Endometrial microvascular endothelial cells (primary cell): ENCODE data around the gene BLOC1S5. TPM values are rescaled to one million over a fixed set of nuclear protein-coding genes. Genes with fewer than 3 reads are reported as not detected.
"Not testable (repeated sequence)": the region's sequence is repeated elsewhere in the genome, so short reads cannot be mapped to it uniquely, and the experiment has no call there.

Experiments
- in situ Hi-C: cut with HindIII; loops from 2 replicates; pipeline ENCODE4 v1.10.0; 2017; ENCODE audit warnings: low sequenced_read_pairs, low pct_unique_long_range_greater_than_20kb; ENCODE audit errors: inconsistent ontology term
- total RNA-seq: library from RNA; depleted of rRNA; stranded (reverse); fragments of >200 nt; gene quantifications from one replicate; pipeline ENCODE4 v1.2.3, GENCODE V29; 2015; ENCODE audit errors: inconsistent ontology term

The BLOC1S5 gene
- total RNA-seq, 1 donor from 2014 or later, result 9.9 TPM

DNA sequence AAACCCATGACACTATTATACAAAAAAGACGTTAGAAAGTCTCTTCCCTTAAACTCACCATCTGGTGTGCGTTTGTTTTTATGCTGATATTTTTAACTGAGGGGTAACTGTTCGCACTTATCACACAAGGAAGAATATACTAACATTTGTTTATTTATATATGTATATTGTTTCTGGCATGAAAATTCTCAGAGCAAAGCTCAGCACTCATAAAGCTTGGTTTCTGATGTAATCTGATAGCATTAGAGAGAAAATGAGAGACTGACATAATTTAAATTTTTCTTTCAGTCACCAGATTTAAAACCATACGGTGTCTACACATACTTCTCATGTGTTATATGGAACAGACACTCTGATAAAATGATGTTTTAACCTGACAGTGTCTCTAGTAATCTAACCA is 6.9 kb downstream of the BLOC1S5 start:
- in situ Hi-C loops, result no loop called here

DNA sequence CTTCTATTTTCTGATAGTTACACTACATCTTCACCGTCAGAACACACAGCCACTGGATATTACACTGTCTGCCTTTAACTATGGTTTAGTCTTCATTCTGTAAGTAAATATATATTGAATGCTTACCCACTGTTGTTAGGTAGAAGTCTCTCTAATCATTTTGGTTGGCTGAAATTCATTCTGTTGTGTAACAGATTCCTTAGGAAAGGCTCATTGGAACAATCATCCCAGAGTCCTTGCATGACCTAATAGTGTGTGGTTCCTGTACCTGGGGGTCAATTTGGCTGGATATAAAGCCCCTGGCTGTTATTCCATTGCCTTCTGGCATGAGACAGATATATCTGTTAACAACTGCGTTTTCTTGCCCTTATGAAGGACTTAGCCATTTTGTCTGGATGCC is 9.9 kb downstream of the BLOC1S5 start:
- in situ Hi-C loops, result no loop called here

DNA sequence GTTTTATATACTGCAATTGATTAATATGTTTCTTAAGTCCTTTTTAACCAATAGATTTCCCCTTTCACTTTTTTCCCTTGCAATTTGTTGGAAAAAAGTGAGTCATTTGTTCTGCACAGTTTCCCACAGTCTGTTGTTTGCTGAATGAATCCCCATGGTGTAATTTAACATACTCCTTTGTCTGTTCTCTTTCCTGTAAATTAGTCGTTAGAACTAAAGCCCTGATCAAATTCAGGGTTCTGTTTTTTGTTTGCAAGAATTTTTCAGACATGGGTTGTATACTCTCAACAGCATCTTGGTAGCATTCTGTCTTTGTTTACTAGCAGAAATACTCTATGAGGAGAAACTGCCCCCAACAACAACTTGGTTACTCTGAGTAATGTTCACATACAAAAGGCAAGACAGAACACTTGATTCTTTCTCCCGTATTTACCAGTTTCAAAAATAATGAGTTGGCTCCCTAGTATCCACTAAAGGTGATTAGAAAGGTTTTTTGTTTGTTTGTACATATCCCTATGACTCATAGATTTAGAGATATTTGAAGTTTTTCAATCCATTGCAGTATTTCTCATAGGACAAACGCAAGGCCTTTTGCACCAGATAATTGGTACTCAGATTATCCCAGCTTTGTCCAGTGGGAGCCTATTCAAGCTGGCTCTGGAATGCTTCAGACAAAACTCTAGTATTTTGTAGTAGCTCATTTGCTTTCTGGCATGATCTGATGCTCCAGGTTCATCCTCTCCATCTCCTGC is 16.5 kb downstream of the BLOC1S5 start:
- in situ Hi-C loops, result no loop called here

DNA sequence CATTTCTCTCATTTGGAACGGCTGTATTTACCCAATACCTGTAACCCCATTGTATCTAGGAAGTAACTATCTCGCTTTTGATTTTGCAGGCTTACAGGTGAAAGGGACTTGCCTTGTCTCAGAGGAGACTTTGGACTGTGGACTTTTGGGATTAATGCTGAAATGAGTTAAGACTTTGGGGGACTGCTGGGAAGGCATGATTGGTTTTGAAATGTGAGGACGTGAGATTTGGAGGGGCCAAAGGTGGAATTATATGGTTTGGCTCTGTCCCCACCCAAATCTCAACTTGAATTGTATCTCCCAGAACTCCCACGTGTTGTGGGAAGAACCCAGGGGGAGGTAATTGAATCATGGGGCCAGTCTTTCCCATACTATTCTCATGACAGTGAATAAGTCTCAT is 18.4 kb downstream of the BLOC1S5 start:
- in situ Hi-C loops, result not testable (repeated sequence)

DNA sequence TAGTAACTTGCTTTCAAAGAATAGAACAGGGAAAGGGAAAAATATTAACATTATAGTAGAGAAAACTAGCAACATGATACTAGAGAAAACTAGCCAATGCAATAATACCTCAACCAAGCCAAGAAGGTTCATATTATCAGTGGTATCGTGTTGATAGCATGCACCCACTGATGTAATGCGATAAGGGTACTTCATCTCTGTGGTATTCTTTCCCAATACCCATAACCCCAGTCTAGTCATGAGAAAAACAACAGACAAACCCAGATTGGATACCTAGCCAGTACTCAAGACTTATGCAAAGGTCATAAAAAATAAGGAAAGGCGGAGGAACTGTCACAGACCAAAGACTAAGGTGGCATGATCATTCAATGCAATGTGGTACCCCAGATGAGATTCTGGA is 21.0 kb downstream of the BLOC1S5 start:
- in situ Hi-C loops, result no loop called here

DNA sequence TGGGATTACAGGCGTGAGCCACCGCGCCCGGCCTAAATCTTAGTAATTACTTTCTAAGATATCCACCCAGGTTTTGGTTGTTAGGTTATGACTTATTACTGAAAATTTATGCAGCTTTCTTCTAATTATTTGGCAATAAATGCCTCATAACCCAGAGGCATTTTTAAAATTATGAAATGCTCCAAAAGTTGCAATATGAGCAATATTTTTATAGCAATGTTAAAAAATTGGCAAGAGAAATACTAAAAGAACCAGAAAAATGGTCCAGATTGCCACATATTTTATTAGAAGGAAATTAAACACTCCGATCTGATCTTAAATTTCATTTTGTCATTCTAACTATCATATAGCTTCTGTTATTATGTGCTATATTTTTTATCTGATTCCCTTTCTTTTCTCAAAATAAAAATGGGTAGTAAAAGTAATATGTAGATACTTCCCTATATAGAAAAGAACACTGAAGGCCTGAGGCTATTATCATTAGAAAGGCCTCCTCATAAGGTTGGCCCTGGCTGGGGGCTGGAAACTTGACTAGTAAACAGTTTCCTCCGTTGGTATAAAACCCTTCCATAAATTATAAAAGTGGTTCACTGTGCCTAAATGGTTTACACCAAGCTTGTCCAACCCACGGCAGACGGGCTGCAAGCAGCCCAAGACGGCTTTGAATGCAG is 22.1 kb downstream of the BLOC1S5 start:
- in situ Hi-C loops, result no loop called here

DNA sequence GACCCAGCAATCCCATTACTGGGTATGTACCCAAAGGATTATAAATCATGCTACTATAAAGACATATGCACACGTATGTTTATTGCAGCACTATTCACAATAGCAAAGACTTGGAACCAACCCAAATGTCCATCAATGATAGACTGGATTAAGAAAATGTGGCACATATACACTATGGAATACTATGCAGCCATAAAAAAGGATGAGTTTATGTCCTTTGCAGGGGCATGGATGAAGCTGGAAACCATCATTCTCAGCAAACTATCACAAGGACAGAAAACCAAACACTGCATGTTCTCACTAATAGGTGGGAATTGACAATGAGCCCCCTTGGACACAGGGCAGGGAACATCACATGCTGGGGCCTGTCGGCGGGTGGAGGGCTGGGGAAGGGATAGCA is 30.1 kb downstream of the BLOC1S5 start:
- in situ Hi-C loops, result not testable (repeated sequence)

DNA sequence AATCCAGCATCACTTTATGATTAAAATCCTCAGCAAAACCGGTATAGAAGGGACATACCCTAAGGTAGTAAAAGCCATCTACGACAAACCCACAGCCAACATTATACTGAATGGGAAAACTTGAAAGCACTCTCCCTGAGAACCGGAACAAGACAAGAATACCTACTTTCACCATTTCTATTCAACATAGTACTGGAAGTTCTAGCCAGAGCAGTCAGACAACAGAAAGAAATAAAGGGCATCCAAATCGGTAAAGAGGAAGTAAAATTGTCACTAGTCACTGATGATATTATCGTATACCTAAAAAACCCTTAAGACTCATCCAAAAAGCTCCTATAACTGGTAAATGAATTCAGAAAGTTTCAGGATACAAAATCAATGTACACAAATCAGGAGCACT is 33.3 kb downstream of the BLOC1S5 start:
- in situ Hi-C loops, result no loop called here

DNA sequence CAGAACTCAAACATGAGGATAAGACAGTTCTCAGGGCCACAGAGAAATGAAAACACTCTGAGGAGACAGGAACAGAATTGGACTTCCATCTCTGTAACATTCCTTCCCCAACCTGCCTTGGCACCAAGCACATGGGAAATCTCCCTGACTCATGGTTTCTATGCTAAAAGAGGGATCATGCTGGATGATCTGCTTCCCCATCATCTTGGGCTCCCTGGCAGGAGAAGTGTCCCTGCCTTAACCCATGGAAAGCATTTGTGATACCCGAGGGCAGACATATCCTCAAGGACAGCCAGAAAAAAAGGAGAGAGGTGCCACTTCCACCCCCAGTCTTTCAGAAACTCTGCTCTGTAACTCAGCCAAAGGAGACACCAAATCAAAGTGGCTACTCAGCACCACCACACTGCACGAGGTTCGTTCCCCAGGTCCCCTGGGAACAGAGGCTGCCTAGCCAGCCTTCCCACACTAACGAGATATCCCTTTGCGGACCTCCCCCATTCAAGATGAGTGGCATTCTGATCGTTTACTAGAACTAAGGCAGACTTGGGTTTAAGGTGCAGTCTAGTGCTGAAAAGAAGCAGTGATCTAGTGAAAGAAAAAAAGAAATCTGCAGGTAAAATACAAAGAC is 34.8 kb downstream of the BLOC1S5 start:
- in situ Hi-C loops, result no loop called here

DNA sequence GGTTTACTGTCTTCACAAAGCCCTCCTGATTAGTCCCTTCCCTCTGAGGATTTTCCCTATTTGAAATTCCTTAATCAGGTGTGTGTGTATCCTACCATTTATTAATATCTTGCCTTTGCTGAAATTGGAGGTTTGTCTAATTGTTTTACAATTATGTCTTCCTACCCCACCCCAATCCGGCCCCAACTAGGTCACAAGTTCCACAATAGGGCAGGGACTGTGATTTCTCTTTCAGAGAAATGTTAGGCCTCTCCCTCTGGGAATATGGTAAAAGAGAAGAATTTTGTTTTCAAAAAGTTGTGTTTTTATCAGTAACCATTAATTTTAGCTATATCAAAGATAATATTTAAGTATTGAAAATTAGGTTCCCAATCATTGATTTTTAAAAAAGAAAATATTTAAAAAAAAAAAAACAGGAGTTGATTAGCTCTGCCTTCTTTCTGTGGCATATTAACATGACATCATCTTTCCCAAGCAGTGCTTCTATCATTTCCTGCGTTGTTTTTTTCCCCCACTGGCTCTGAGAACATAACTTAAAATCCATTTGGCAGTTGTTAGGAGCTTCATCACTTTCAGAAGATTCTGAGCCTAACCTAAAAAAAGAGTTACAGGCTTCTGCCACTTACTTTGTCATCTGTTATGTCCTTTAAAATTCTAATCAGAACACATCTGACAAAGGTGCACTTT is 36.1 kb downstream of the BLOC1S5 start:
- in situ Hi-C loops, result no loop called here

DNA sequence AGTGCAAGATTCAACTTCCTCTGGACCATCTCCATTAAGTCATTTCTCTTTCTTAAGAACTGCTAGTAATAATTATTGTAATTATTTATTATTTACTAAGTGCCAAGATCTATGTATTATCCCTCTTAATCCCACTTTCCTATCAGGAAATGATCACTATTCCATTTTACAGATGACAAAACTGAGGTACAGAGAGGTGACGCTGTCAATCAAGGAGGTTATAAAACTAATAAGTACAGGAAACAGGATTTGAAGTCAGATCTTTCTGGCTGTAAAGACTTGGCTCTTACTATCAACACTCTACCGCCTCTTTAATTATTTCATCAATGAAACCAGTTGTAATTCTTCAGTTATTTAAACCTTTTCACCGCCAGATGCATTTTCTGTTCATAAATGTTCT is 37.4 kb downstream of the BLOC1S5 start:
- in situ Hi-C loops, result no loop called here

DNA sequence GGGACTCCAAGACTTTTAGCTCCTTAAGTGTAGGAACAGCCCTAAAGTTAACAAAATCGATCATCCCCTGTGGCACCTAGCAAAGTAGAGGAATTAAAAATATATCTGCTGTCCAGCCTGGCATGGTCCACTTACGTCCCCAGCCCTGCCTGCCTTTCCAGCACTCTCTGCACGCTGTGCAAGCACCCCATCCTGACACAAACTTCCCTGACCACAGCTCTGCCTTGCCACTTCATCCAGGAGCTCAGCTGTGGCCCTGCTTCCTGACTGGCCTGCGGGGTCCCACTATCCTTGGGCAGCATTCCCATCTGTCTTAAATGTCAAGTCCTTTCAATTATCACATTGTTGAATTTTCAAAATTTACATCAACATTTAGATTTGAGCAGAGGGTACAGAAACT is 39.0 kb downstream of the BLOC1S5 start:
- in situ Hi-C loops, result no loop called here

DNA sequence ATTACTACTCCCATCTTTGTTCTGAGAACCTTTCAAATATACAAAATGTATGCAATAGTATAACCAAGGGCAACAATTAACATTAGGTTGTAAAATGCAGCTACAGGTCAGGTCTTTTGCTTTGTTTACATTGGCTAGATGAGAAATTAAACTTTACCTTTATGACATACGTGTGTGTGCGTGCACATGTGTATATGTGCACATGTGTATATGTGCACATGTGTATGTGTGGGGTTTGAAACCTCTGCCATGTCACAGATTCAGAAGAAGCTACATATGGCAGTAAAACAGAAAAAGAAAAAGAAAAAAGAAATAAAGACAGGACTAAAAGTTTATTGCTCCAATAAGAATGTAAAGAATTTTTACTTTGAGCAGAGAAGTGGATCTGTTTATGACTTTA is 40.6 kb downstream of the BLOC1S5 start:
- in situ Hi-C loops, result no loop called here

DNA sequence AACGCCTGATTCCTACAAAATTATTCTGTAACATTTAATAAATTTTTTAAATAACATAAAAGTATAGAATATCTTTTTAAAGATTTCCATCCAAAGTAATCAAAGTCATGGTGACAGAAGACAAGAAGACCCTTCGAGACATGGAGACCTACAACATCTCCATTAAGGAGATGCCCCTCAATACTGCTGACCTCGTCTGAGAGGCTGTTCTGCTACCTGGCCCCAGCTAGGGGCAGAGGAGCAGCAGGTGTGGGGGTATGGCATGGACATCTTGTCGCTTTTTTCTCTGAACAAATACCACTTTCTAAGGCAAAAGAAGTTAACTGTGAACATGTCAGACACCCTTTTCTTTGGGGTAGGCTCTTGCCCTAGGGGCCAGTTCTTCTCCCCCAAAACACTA is 44.1 kb downstream of the BLOC1S5 start:
- in situ Hi-C loops, result no loop called here

DNA sequence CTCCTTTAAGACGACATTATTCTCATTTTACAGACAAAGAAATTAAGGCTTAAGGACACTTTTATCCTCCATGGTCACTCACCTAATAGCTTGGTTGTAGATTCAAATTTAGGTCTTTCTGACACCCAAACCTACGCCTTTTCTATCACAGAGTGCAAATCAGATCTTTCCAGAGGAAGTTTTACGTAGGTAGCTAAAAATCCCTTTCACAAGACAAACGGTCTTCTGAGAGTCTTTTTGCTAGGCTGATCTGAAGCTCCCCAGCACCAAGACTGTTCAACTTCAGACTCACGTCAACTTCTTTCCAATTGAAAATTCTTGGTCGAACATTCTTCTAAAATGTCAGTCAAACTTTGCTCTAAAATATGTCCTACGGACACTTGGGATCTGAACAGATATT is 46.5 kb downstream of the BLOC1S5 start:
- in situ Hi-C loops, result no loop called here

DNA sequence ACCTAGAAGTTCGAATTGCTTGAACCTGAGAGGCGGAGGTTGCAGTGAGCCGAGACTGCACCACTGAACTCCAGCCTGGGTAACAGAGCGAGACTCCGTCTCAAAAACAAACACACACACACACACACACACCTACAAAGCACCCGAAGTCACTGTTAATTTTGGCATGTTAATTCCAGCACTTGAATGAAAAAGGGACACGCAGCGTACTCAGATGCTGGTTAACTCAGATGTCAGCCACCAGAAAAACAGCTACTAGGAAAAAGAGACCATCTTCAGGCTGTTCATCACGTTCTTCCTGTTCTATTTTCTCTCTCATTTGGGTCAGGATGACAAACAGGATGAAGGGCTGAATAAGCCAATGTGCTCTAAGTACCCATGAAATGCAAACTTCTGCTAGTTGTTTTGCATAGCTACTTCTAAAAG is 46.9 kb downstream of the BLOC1S5 start:
- in situ Hi-C loops, result no loop called here

DNA sequence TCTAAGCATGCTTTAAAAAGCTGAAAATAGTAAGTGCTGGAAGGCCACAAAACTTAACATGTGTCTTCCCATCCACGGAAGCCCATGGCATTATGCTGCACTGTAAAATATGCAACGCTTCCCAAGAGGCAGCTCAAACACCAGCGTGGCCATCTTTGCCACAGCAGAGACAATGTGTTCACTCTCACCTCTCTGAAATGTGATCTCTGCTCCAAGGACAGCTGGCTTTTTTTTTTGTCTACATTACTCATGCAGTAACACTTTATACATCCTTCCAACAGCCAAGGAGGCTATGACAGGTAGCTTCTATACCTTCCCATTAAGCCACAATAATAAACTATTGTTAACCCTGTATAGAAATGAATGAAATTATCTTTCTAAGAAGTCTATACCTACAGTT is 49.2 kb downstream of the BLOC1S5 start:
- in situ Hi-C loops, result no loop called here

DNA sequence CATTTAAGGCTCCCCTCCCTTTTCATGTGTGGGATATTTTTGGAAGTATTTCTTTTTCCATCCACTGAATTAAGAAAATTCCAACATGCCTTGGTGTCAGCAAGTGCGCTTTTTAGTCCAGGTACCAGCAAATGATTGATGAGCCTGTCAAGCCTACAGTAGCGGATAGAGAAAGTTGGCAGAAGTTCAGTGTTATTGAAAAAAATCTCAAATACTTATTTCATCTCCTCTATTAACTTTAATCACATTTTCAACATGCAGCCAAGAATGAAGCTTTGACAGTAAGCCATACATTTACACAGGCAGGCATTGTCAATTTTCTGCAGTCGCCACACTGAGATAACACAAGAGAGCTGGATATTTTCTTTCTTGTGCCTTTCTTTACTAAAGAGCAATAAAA is 50.4 kb downstream of the BLOC1S5 start:
- in situ Hi-C loops, result no loop called here

DNA sequence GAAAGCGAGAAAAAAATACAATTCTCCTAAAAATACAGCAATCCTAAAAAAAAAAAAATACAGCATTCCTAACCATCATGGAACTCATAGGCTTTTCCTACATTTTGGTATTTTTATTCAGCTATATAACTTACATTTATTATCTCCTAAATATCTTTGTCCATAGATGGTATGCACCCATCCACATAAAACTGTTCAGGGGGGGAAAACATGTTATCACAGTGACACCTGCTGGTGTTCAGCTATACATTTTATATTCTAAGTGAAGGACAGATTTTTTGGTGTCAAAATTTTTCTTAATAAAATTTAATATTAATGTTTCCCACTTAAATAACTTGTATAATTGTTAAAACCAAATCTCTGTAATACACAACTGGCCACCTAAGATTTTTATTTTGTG is 58.0 kb downstream of the BLOC1S5 start:
- in situ Hi-C loops, result loop anchor here (10.0 kb wide), 2 partner anchors 111 to 281 kb away; partner anchors contain the start of gene BMP6

DNA sequence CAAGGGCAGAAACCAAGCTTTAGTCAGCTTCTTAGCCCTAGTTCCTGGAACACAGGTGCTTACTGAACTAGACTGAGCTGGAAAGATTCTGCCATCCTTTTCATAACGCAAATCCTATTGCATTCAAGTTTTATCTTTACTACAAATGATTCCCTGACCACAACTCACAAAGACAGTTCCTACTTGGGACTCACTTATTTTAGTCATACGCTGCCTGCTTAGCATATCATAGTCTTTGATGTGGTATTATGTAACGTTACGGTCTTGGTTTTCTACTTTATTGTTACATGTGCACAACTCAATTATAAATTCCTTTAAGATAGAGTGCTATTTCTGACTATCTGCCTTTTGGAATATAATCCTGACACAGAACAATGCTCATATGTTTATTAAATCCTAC is 59.1 kb downstream of the BLOC1S5 start:
- in situ Hi-C loops, result loop anchor here (10.0 kb wide), 2 partner anchors 110 to 280 kb away; partner anchors contain the start of gene BMP6
